Stimulated activated CD8-positive, alpha-beta memory T cell treated with anti-CD3 and anti-CD28 coated beads, Interleukin-15, amount 100 ng/mL, for 4 hours (primary cell): ENCODE data around the gene B3GALT5.

Source experiments
- DNase-seq, 2 donors: peaks; one replicate each; pipeline ENCODE4 v3.0.0-alpha.2; 2020; ENCODE audit warnings: low read depth in 2 of 2

B3GALT5 gene

GRCh38 chr21:39645331-39645730 is 32.6 kb downstream of the B3GALT5 start:
- DNase-seq: no peak

GRCh38 chr21:39647476-39647875 is 34.7 kb downstream of the B3GALT5 start:
- DNase-seq: no peak

DNA sequence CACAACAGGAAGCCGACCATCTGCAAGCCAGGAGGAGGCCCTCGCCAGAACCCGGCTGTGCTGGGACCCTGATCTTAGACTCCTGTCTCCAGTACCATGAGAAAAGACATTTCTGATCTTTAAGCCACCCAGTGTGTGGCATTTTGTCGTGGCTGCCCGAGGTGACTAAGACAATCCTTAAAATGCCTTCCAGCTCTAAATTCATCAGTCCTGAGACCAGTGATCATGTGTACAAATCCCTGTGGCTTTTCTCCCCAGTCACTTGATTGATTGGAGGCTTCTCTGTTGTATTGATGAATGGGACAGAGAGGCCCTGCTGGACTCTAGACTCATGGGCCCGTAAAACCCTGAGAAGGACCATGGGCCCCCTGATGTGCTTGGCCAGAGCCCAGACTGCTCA is 36.1 kb downstream of the B3GALT5 start:
- DNase-seq: no peak

DNA sequence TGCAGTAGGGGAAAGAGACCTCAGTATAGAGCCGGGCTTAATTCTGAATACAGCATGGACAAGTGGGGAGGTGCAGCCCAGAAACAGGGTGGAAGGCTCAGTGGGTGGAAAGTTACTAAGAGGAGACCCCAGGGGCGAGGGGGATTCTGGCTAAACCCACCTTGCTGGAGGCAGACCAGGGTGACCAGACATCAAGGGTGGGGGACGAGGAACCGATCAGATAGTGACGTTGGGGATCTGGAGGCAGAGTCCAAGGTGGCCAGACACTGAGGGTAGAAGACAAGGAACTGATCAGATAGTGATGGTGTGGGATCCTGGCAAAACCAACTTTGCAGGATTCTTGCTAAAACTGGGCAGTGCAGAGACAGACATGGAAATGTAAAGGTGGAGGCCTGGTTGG is 36.8 kb downstream of the B3GALT5 start:
- DNase-seq: no peak

GRCh38 chr21:39650306-39650705 is 37.6 kb downstream of the B3GALT5 start:
- DNase-seq: no peak

DNA sequence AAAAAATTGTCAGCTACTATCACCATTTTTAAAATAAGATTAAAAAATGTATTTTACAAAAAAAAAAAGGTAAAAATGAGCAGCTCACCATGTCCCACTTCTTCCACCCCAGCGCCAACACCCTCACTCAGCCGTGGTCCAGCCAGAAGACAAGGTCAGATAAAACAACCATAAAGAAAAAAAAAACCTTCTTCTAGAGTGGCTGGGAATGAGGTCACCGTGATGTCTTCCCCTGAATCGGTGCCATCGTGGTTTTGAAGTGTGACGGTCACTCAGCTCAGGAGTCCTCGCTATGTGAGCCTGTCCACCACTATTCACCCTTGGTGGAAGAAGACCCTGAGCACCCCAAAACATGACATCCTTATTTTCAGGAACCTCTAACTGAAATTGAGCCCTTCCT is 38.1 kb downstream of the B3GALT5 start:
- no peak for DNase-seq

DNA sequence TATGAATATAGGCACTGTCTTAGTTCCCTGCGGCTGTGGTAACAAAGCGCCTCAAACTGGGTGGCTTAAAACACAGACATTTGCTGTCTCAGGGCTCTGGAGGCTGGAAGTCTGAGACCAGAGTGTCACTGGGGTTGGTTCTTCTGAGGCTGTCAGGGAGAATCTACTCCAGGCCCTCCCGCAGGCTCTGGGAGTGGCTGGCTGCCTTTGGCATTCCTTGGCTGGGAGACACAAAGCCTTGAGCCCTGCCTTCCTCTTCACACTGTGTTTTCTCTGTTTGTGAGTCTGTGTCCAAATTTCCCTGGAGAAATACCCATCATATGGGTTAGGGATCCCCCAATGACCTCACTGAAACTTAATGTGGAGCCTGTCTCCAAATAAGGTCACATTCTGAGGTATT is 38.5 kb downstream of the B3GALT5 start:
- DNase-seq: no peak

DNA sequence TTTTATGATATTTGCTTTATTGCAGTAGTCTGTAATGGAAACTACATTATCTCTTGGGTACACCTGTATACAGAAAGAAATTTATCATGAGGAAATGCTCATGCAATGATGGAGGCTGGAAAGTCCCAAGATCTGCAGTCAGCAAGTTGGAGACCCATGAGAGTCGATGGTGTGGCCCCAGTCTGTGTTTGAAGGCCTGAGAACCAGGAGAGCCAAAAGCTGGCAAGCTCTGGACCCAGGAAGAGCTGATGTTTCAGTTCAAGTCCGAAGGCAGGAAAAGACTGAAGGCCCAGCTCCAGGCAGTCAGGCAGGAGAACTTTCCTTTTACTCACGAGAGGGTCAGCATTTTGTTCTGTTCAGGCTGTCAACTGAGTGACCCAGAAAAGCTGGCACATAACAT is 42.2 kb downstream of the B3GALT5 start:
- no peak for DNase-seq

DNA sequence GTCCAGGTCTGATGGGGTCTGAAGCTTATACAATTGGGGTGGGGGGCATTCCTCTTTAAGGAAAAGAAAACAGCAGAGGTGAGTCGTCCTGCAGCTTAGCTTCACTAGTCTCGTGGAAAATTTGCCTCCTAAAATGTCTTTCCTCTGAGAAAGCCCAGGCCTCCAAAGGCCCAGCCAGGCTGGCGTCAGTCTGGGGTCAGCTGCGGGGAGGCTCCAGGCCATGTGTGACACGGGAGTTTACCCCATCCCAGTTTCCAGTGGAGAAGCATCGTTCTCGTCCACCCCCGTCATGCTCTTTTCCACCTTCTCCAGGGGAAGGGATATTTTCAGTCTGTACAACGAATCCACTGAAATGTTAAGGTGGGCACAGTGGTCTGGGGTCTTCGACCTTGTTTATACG is 42.8 kb downstream of the B3GALT5 start:
- DNase-seq: no peak

- no peak for DNase-seq
These were observed 43.5 kb downstream of the B3GALT5 start for GRCh38 chr21:39656209-39656608.

- no peak for DNase-seq
These were observed 44.5 kb downstream of the B3GALT5 start for GRCh38 chr21:39657091-39657689.

GRCh38 chr21:39658066-39658465 is 45.3 kb downstream of the B3GALT5 start:
- DNase-seq: no peak

DNA sequence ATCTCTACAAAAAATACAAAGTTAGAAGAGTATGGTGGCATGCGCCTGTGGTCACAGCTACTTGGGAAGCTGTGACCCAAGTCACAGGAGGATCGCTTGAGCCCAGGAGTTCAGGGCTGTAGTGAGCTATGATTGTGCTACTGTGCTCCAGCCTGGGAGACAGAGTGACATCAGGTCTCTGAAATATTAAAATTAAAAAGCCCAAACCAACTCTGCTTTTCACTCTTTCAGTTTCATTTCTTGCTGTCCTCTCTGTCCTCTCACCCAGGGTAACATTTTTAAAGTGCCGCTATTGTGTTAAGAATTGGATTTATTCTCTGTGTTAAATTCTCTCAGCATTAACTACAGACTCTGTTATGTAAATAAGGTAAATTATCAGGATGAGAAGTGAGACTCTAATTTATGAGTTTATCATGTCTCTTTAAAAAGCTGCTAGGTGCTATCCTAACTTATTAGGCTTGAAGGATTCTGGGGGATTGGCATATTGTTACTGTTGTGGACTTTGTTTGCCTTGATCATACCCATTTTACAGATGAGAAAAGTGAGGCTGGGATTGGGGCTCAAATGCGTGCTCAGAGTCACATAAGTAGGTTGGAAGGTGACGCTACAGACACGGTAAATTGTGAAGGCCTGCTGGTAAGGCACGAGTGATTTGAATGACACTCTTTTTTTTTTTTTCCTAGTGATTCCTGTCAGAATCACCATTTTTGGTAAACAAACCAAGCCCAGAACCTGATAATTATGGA is 46.5 kb downstream of the B3GALT5 start:
- DNase-seq: no peak

DNA sequence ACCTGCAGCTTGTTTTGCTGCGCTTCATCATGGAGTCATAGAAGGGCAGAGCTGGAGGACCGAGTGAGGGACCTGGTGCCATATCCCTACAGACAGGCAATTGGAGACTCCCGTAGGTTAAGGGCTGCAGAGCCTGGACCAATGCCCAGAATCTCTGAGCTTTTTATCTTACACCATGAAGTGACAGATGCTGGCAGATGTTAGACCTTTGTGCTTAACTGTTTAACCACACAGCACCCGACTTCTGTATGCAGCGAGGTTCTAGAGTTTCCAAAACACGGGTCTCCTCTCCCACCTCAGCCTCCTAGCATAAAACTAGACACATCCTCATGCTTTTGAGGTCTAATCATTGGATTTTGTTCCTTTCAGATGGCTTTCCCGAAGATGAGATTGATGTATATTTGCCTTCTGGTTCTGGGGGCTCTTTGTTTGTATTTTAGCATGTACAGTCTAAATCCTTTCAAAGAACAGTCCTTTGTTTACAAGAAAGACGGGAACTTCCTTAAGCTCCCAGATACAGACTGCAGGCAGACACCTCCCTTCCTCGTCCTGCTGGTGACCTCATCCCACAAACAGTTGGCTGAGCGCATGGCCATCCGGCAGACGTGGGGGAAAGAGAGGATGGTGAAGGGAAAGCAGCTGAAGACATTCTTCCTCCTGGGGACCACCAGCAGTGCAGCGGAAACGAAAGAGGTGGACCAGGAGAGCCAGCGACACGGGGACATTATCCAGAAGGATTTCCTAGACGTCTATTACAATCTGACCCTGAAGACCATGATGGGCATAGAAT is 47.6 kb downstream of the B3GALT5 start:
- DNase-seq: no peak

DNA sequence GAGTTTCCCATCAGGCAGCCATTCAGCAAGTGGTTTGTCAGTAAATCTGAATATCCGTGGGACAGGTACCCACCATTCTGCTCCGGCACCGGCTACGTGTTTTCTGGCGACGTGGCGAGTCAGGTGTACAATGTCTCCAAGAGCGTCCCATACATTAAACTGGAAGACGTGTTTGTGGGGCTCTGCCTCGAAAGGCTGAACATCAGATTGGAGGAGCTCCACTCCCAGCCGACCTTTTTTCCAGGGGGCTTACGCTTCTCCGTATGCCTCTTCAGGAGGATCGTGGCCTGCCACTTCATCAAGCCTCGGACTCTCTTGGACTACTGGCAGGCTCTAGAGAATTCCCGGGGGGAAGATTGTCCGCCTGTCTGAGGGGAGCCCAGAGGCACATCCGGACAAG is 48.4 kb downstream of the B3GALT5 start:
- no peak for DNase-seq

DNA sequence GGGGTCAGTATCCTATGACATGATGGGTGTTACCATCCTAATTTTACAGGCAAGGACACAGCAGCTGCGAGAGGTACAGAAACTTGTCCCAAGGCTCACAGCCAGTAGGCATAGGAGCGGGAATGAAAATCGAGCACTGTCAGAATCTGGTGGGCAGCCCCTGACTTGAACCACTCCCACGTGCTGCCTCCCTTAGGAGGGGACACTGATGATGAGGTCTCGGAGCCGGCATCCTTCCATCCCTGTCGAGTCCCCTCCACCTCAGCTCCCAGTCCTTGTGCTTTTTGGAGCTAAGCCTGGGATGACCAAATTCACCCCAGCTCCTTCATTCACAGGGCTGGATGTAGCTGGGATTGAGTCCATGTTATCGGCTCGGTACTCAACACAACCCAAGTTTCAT is 49.0 kb downstream of the B3GALT5 start:
- DNase-seq: no peak

DNA sequence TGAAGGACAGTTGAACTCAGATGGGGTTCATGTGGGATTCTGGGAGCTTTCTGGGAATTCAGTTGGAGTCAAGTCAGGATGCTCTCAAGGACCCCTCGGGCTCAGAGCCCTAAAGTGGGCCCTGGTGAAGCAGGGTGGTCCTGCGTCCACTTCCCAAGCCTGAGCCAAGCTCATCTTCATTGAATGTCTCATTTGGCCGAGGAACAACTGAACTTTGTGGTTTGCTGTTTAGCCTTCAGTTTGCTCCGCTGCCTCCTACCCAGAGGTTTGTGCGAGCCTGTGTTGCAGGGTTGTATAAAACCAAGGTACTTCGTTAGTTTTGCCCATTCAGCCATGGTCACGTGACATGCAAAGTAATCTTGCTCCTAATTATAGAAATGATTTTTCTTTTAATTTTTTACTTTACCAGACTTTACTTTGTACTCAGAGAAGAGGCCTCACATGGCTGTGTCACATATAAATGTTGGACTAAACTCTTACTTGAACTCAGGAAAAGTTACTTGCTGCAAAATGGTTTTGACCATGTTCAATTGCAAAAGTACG is 49.7 kb downstream of the B3GALT5 start:
- DNase-seq: no peak

- DNase-seq: no peak
These were observed 50.3 kb downstream of the B3GALT5 start for GRCh38 chr21:39663066-39663465.

DNA sequence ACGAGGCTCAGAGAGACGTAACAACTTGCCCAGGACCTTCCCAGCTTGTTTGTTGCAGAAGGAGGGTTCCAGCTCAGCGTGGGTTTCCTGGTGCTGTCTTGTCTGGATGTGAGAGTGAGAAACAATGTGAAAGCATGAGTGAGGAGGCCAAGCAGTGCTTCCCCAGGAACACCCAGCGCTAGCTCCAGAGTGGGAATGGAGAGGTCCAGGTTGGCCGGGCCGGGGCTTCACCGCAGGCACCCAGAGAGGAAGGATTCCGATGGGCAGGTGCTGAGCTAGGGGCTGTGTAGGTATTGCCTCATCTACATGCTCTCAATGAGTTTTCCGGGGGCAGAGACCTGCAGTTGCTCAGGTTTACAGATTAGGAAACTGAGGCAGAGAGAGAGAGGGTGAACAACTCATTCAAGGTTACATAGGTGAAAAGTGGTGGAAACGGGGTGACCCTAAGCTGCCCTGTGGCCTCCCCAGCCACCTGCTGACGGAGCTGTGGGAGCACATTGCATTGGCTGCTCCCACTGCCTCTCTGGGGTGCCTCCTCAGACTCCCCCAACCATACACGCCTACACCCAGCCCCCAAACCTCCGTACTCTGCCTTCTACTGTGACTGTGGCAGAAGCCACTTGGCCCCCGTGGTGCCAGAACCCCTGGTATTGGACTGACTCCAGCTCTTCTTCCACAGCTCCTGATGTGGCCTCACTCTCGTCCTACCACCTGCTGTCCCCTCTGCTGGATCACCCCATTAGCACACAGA is 51.2 kb downstream of the B3GALT5 start:
- DNase-seq: no peak

DNA sequence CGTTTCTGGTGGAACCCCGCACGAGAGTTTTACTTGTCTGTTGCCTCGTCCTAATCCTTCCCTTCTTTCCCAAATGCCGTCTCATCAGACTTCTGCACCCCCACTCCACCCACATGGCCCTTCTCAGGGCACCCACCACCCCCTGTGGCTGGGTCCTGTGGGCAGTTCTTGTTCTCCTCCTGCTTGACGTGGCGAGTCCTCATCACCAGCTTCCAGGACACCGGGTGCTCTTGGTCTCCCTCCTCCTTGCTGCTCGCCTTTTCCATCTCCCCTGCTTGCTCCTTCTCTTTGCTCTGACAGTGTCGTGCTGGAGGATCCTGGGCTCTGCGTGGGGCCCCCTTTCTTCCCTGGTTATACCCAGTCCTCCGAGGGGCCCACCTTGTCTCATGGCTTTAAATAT is 51.8 kb downstream of the B3GALT5 start:
- no peak for DNase-seq

- DNase-seq: no peak
These were observed 53.3 kb downstream of the B3GALT5 start for GRCh38 chr21:39666026-39666425.
